Left forelimb (tissue), 1 donor: ENCODE data around the gene BRAP.
"Not testable (repeated sequence)": the region's sequence is repeated elsewhere in the genome, so short reads cannot be mapped to it uniquely, and the experiment has no call there.

Experiments
- DNase-seq: peaks from one replicate; pipeline ENCODE4 v3.0.0-alpha.2; 2018; ENCODE audit warnings: low spot score

BRAP gene

GRCh38 chr12:111672822-111673381, 12.9 kb downstream of the BRAP start:
- DNase-seq = no peak

GRCh38 chr12:111664961-111665865, 20.5 kb downstream of the BRAP start:
- no peak for DNase-seq

GRCh38 chr12:111664499-111664898, 21.3 kb downstream of the BRAP start:
- no peak for DNase-seq

- DNase-seq = no peak
Observed at GRCh38 chr12:111656016-111656415, 29.7 kb downstream of the BRAP start.

- no peak for DNase-seq
Observed at GRCh38 chr12:111655356-111655755, 30.4 kb downstream of the BRAP start.

GRCh38 chr12:111653596-111653995, 32.2 kb downstream of the BRAP start:
- DNase-seq = no peak

GRCh38 chr12:111652530-111652929, 33.2 kb downstream of the BRAP start:
- DNase-seq = not testable (repeated sequence)

GRCh38 chr12:111650912-111651311, 34.8 kb downstream of the BRAP start:
- no peak for DNase-seq

GRCh38 chr12:111645433-111645832, 40.3 kb downstream of the BRAP start:
- no peak for DNase-seq

- DNase-seq = no peak
Observed at GRCh38 chr12:111643427-111643826, 42.3 kb downstream of the BRAP start.

GRCh38 chr12:111642681-111643426, 42.9 kb downstream of the BRAP start:
- no peak for DNase-seq

- DNase-seq = no peak
Observed at GRCh38 chr12:111640506-111640905, 45.2 kb downstream of the BRAP start.

GRCh38 chr12:111638556-111638955, 47.2 kb downstream of the BRAP start:
- DNase-seq = no peak

- peak; percentile 89 for DNase-seq
Observed at GRCh38 chr12:111636209-111636945, 49.4 kb downstream of the BRAP start.

GRCh38 chr12:111635524-111635923, 50.2 kb downstream of the BRAP start:
- no peak for DNase-seq

GRCh38 chr12:111628505-111629260, 57.1 kb downstream of the BRAP start:
- DNase-seq = no peak

GRCh38 chr12:111626230-111626629, 59.5 kb downstream of the BRAP start:
- no peak for DNase-seq

- DNase-seq = no peak
Observed at GRCh38 chr12:111624540-111624939, 61.2 kb downstream of the BRAP start.

- DNase-seq = not testable (repeated sequence)
Observed at GRCh38 chr12:111617841-111618240, 67.9 kb downstream of the BRAP start.

- no peak for DNase-seq
Observed at GRCh38 chr12:111616177-111616623, 69.6 kb downstream of the BRAP start.

- no peak for DNase-seq
Observed at GRCh38 chr12:111607239-111607638, 78.5 kb downstream of the BRAP start.
